Liver (tissue), 9 donors: ENCODE measurements around the gene UBE2V1. TPM values are rescaled to one million over a fixed set of nuclear protein-coding genes. Genes with fewer than 3 reads are reported as not detected.
"Not testable (repeated sequence)": the region's sequence is repeated elsewhere in the genome, so short reads cannot be mapped to it uniquely, and the experiment has no call there.

Experiments used
- DNase-seq: peaks from one replicate; pipeline ENCODE4 v3.0.0-alpha.2; 2017; ENCODE audit warnings: low spot score
- H3K27ac ChIP-seq, 2 donors: one replicate each; pipeline ENCODE4 v1.7.0; 2013; ENCODE audit warnings: inconsistent platforms in 2 of 2, low read length in 2 of 2, control low read depth in 1 of 2, low read depth in 1 of 2, mild to moderate bottlenecking in 1 of 2
- H3K27me3 ChIP-seq, 4 donors: one replicate each; pipeline versions ENCODE4 v1.6.1 to v1.7.0; 2013; ENCODE audit warnings: low read length in 3 of 4, inconsistent platforms in 1 of 4, mild to moderate bottlenecking in 1 of 4, moderate library complexity in 1 of 4; ENCODE audit not compliant: control insufficient read depth in 4 of 4, insufficient read depth in 4 of 4
- H3K36me3 ChIP-seq, 4 donors: one replicate each; pipeline versions ENCODE4 v1.6.1 to v1.7.0; 2013; ENCODE audit warnings: low read length in 3 of 4, mild to moderate bottlenecking in 3 of 4, low read depth in 1 of 4, moderate library complexity in 1 of 4; ENCODE audit not compliant: control insufficient read depth in 4 of 4, insufficient read depth in 3 of 4
- H3K4me1 ChIP-seq, 4 donors: one replicate each; pipeline versions ENCODE4 v1.6.1 to v1.7.0; 2013; ENCODE audit warnings: low read length in 3 of 4, mild to moderate bottlenecking in 3 of 4, moderate library complexity in 1 of 4; ENCODE audit not compliant: control insufficient read depth in 4 of 4, insufficient read depth in 4 of 4
- H3K4me3 ChIP-seq, 3 donors: one replicate each; pipeline versions ENCODE4 v1.6.1 to v1.7.0; 2013; ENCODE audit warnings: low read length in 3 of 3, control low read depth in 1 of 3, low read depth in 1 of 3, mild to moderate bottlenecking in 1 of 3
- H3K9ac ChIP-seq, 2 donors: one replicate each; pipeline ENCODE4 v1.7.0; 2013; ENCODE audit warnings: low read length in 2 of 2, mild to moderate bottlenecking in 2 of 2, moderate library complexity in 2 of 2, control low read depth in 1 of 2, low read depth in 1 of 2
- H3K9me3 ChIP-seq, 4 donors: one replicate each; pipeline versions ENCODE4 v1.6.1 to v1.7.0; 2013; ENCODE audit warnings: low read length in 3 of 4; ENCODE audit not compliant: control insufficient read depth in 4 of 4
- ATF3 ChIP-seq: IDR thresholded peaks from 2 replicates; pipeline ENCODE4 v1.6.1; 2016; ENCODE audit warnings: antibody characterized with exemption
- CTCF ChIP-seq: fragments of 150-350 bp; IDR thresholded peaks from 2 replicates; pipeline ENCODE4 v1.5.1; 2017; ENCODE audit warnings: improper control_type of control experiment, low read depth, low read length; ENCODE audit not compliant: missing input control
- EGR1 ChIP-seq, 2 donors: IDR thresholded peaks; 2 replicates each; pipeline ENCODE4 v1.6.1; 2016 to 2018; ENCODE audit warnings: antibody characterized with exemption in 2 of 2, low read depth in 2 of 2
- FOXA1 ChIP-seq: IDR thresholded peaks from 2 replicates; pipeline ENCODE4 v1.6.1; 2016; ENCODE audit warnings: antibody characterized with exemption
- FOXA2 ChIP-seq: IDR thresholded peaks from 2 replicates; pipeline ENCODE4 v1.6.1; 2016; ENCODE audit warnings: antibody characterized with exemption
- GABPA ChIP-seq, 2 donors: IDR thresholded peaks in 1 of 2; conservative IDR thresholded peaks in 1 of 2; 2 replicates each; pipeline ENCODE4 v1.6.1; 2016; ENCODE audit warnings: antibody characterized with exemption in 2 of 2, mild to moderate bottlenecking in 1 of 2, moderate library complexity in 1 of 2
- HNF4A ChIP-seq, 2 donors: conservative IDR thresholded peaks; 2 replicates each; pipeline ENCODE4 v1.6.1; 2016; ENCODE audit warnings: antibody characterized with exemption in 2 of 2, mild to moderate bottlenecking in 2 of 2
- HNF4G ChIP-seq: IDR thresholded peaks from 2 replicates; pipeline ENCODE4 v1.6.1; 2016; ENCODE audit warnings: antibody characterized with exemption
- JUND ChIP-seq, 2 donors: IDR thresholded peaks; 2 replicates each; pipeline ENCODE4 v1.6.1; 2016; ENCODE audit warnings: antibody characterized with exemption in 2 of 2
- RAD21 ChIP-seq, 2 donors: IDR thresholded peaks; 2 replicates each; pipeline ENCODE4 v1.6.1; 2016; ENCODE audit warnings: antibody characterized with exemption in 2 of 2, mild to moderate bottlenecking in 2 of 2
- REST ChIP-seq: IDR thresholded peaks from 2 replicates; pipeline ENCODE4 v1.6.1; 2016; ENCODE audit warnings: antibody characterized with exemption, mild to moderate bottlenecking
- RXRA ChIP-seq, 2 donors: IDR thresholded peaks; 2 replicates each; pipeline ENCODE4 v1.6.1; 2017 to 2018; ENCODE audit warnings: antibody characterized with exemption in 2 of 2, mild to moderate bottlenecking in 1 of 2
- SP1 ChIP-seq: IDR thresholded peaks from 2 replicates; pipeline ENCODE4 v1.6.1; 2018; ENCODE audit warnings: antibody characterized with exemption, mild to moderate bottlenecking
- YY1 ChIP-seq: IDR thresholded peaks from 2 replicates; pipeline ENCODE4 v1.6.1; 2016; ENCODE audit warnings: antibody characterized with exemption, mild to moderate bottlenecking
- ZBTB33 ChIP-seq: IDR thresholded peaks from 2 replicates; pipeline ENCODE4 v1.6.1; 2016; ENCODE audit warnings: antibody characterized with exemption
- WGBS: extraction: QIAGEN DNeasy Blood & Tissue Kit; methylation state at CpG from one replicate; pipeline ENCODE4 v1.1.7; 2013; 5-methylcytosine and 5-hydroxymethylcytosine counted together
- polyA plus RNA-seq, 2 donors: library from polyadenylated mRNA; stranded (reverse) in 1 of 2; unstranded in 1 of 2; fragments of 200-250 nt in 1 of 2; fragments of >200 nt in 1 of 2; fragmentation: Nextera tagmentation in 1 of 2; extraction: Ambion mirVana in 1 of 2; gene quantifications; one replicate each; pipeline versions ENCODE4 v1.2.1 to v1.2.3, GENCODE V29; 2013 to 2015
- total RNA-seq, 2 donors: library from RNA; depleted of rRNA; stranded (reverse); fragments of >200 nt; gene quantifications; one replicate each; pipeline ENCODE4 v1.2.3, GENCODE V29; 2014
- donor health status: healthy.
- donor health status: healthy.
- donor health status: healthy.
- donor health status: healthy.
- donor health status: healthy.

The UBE2V1 gene
- total and polyA plus RNA-seq, 4 donors, result 27.9 to 53.0 (median 34.2) TPM

GRCh38 chr20:50107086-50107660 is 5.8 kb downstream of the UBE2V1 start:
- Histone ChIP-seq H3K27ac (no peak overlapping the region), H3K9me3 (no peaks in the 10 kb centered on the region), H3K4me1 (peaks cover 6 to 30% (median 24%) of the 10 kb centered on the region in 4 donors), H3K36me3 (no peaks in the 10 kb centered on the region), H3K27me3 (no peaks in the 10 kb centered on the region), H3K9ac (no peak overlapping the region), H3K4me3 (no peak overlapping the region)
- 87% methylated on average over 6 of the region's 6 CpGs for WGBS
- no peak for TF ChIP-seq HNF4A (conservative IDR thresholded peaks at IDR 0.05)
- no peak for TF ChIP-seq JUND (IDR thresholded peaks at IDR 0.05)
- TF ChIP-seq FOXA1, result no peak
- TF ChIP-seq CTCF, result no peak
- no peak for TF ChIP-seq HNF4G
- no peak for TF ChIP-seq RAD21 (IDR thresholded peaks at IDR 0.05)
- TF ChIP-seq YY1, result no peak
- TF ChIP-seq REST, result no peak
- TF ChIP-seq FOXA2, result no peak
- TF ChIP-seq ATF3, result no peak
- TF ChIP-seq GABPA (IDR thresholded peaks at IDR 0.05 in 1 of 2, conservative IDR thresholded peaks at IDR 0.05 in 1 of 2), result no peak
- TF ChIP-seq RXRA (IDR thresholded peaks at IDR 0.05), result no peak
- TF ChIP-seq SP1, result no peak
- TF ChIP-seq ZBTB33, result no peak
- TF ChIP-seq EGR1 (IDR thresholded peaks at IDR 0.05; ENCODE audit: low read depth in 2 of 2), result no peak
- DNase-seq, result no peak

- not testable (repeated sequence) for H3K4me3 ChIP-seq, H3K9me3 ChIP-seq, H3K27me3 ChIP-seq, H3K36me3 ChIP-seq, H3K9ac ChIP-seq, H3K27ac ChIP-seq, DNase-seq
- WGBS, result 93% methylated on average over 5 of the region's 5 CpGs
- peaks cover 7 to 29% (median 21%) of the 10 kb centered on the region in 4 donors for H3K4me1 ChIP-seq
Measured at GRCh38 chr20:50106669-50107068, 6.3 kb downstream of the UBE2V1 start.

- H3K27ac ChIP-seq, H3K9me3 ChIP-seq, DNase-seq, H3K36me3 ChIP-seq, H3K4me3 ChIP-seq, H3K27me3 ChIP-seq, H3K9ac ChIP-seq: not testable (repeated sequence)
- H3K4me1 ChIP-seq, result peaks cover 4 to 15% (median 11%) of the 10 kb centered on the region in 4 donors
- WGBS, result 91% methylated on average over 15 of the region's 15 CpGs
Measured at GRCh38 chr20:50103464-50104107, 9.4 kb downstream of the UBE2V1 start.

GRCh38 chr20:50102551-50102950 is 10.4 kb downstream of the UBE2V1 start:
- not testable (repeated sequence) for DNase-seq, H3K9ac ChIP-seq, H3K27ac ChIP-seq, H3K9me3 ChIP-seq, H3K36me3 ChIP-seq, H3K27me3 ChIP-seq, H3K4me3 ChIP-seq
- 98% methylated on average over 14 of the region's 14 CpGs for WGBS
- H3K4me1 ChIP-seq, result peaks cover 4 to 15% (median 7%) of the 10 kb centered on the region in 4 donors
